Activated naive CD4-positive, alpha-beta T cell treated with anti-CD3 and anti-CD28 coated beads, Interleukin-2, amount 10 ng/mL, durations not matched to agents 7 days and 5 days (primary cell): Measurements from ENCODE around the gene NFATC2.
A peak's percentile ranks its signal among the peaks of the same experiment; 100 is the strongest.

ENCODE experiments used
- CTCF ChIA-PET: fragments of 350-600 bp; sonication (Branson Sonifier 250); formaldehyde crosslinking; loops from one replicate; lab custom pipeline; 2021; ENCODE audit warnings: antibody characterized with exemption; lab: Charles Lee
- DNase-seq: peaks from one replicate; pipeline ENCODE4 v3.0.0-alpha.2; 2020
- H3K27ac Mint-ChIP-seq: one replicate; pipeline ENCODE4 v1.8.0; 2021; ENCODE audit warnings: mild to moderate bottlenecking, moderate library complexity, mixed read lengths
- H3K27me3 Mint-ChIP-seq: one replicate; pipeline ENCODE4 v1.8.0; 2021; ENCODE audit warnings: mild to moderate bottlenecking, mixed read lengths
- H3K36me3 Mint-ChIP-seq: one replicate; pipeline ENCODE4 v1.8.0; 2021; ENCODE audit warnings: mixed read lengths
- H3K4me1 Mint-ChIP-seq: one replicate; pipeline ENCODE4 v1.8.0; 2021; ENCODE audit warnings: mixed read lengths
- H3K4me3 Mint-ChIP-seq: one replicate; pipeline ENCODE4 v1.8.0; 2021; ENCODE audit warnings: mild to moderate bottlenecking, moderate library complexity, mixed read lengths
- H3K9me3 Mint-ChIP-seq: one replicate; pipeline ENCODE4 v1.8.0; 2021; ENCODE audit warnings: mixed read lengths

The NFATC2 gene

GRCh38 chr20:51457533-51457932, 85.0 kb downstream of the NFATC2 start:
- Mint-ChIP-seq H3K36me3 (peaks cover 70% of the 10 kb centered on the region), H3K4me1 (peaks cover 3% of the 10 kb centered on the region), H3K4me3 (no peak overlapping the region), H3K27ac (no peak overlapping the region), H3K9me3 (peaks cover 4% of the 10 kb centered on the region), H3K27me3 (no peaks in the 10 kb centered on the region)
- no peak for DNase-seq
- CTCF ChIA-PET, result interaction anchor here (1.1 to 1.2 kb wide), 2 partner anchors 71 to 476 kb away, joined by 3 to 5 read pairs; no protein-coding TSS in a partner anchor

- H3K4me3 Mint-ChIP-seq, result no peak overlapping the region
- H3K9me3 Mint-ChIP-seq, result peaks cover 4% of the 10 kb centered on the region
- no peaks in the 10 kb centered on the region for H3K27me3 Mint-ChIP-seq
- no peak for DNase-seq
- H3K36me3 Mint-ChIP-seq, result peaks cover 75% of the 10 kb centered on the region
- peaks cover 3% of the 10 kb centered on the region for H3K4me1 Mint-ChIP-seq
- H3K27ac Mint-ChIP-seq, result peak overlapping the region; percentile 33
- CTCF ChIA-PET, result no interaction called here
These were observed 85.7 kb downstream of the NFATC2 start for GRCh38 chr20:51456511-51457509.

GRCh38 chr20:51454250-51454865, 88.2 kb downstream of the NFATC2 start:
- H3K36me3 Mint-ChIP-seq, result peaks cover 65% of the 10 kb centered on the region
- CTCF ChIA-PET, result interaction anchor here (1.9 kb wide), 1 partner anchor 68 kb away, joined by 5 read pairs; no protein-coding TSS in a partner anchor
- no peaks in the 10 kb centered on the region for H3K27me3 Mint-ChIP-seq
- H3K4me3 Mint-ChIP-seq, result no peak overlapping the region
- peaks cover 4% of the 10 kb centered on the region for H3K9me3 Mint-ChIP-seq
- H3K4me1 Mint-ChIP-seq, result peaks cover 3% of the 10 kb centered on the region
- no peak overlapping the region for H3K27ac Mint-ChIP-seq
- no peak for DNase-seq

GRCh38 chr20:51452734-51453365, 89.7 kb downstream of the NFATC2 start:
- H3K27ac Mint-ChIP-seq, result no peak overlapping the region
- peaks cover 63% of the 10 kb centered on the region for H3K36me3 Mint-ChIP-seq
- H3K4me1 Mint-ChIP-seq, result peaks cover 2% of the 10 kb centered on the region
- no peaks in the 10 kb centered on the region for H3K27me3 Mint-ChIP-seq
- H3K4me3 Mint-ChIP-seq, result no peak overlapping the region
- CTCF ChIA-PET, result interaction anchor here (0.7 to 1.9 kb wide), 2 partner anchors 66 to 67 kb away, joined by 3 to 5 read pairs; no protein-coding TSS in a partner anchor
- no peak for DNase-seq
- peaks cover 4% of the 10 kb centered on the region for H3K9me3 Mint-ChIP-seq

- H3K36me3 Mint-ChIP-seq, result peaks cover 63% of the 10 kb centered on the region
- no peak for DNase-seq
- peak overlapping the region; percentile 51 for H3K27ac Mint-ChIP-seq
- peaks cover 2% of the 10 kb centered on the region for H3K4me1 Mint-ChIP-seq
- H3K4me3 Mint-ChIP-seq, result no peak overlapping the region
- CTCF ChIA-PET, result no interaction called here
- peaks cover 4% of the 10 kb centered on the region for H3K9me3 Mint-ChIP-seq
- no peaks in the 10 kb centered on the region for H3K27me3 Mint-ChIP-seq
These were observed 90.4 kb downstream of the NFATC2 start for GRCh38 chr20:51452091-51452613.

GRCh38 chr20:51451484-51451883, 91.0 kb downstream of the NFATC2 start:
- peaks cover 4% of the 10 kb centered on the region for H3K9me3 Mint-ChIP-seq
- DNase-seq, result no peak
- CTCF ChIA-PET, result no interaction called here
- peaks cover 2% of the 10 kb centered on the region for H3K4me1 Mint-ChIP-seq
- H3K4me3 Mint-ChIP-seq, result no peak overlapping the region
- peaks cover 63% of the 10 kb centered on the region for H3K36me3 Mint-ChIP-seq
- H3K27me3 Mint-ChIP-seq, result no peaks in the 10 kb centered on the region
- peak overlapping the region; percentile 33 for H3K27ac Mint-ChIP-seq

- H3K4me1 Mint-ChIP-seq, result peaks cover 2% of the 10 kb centered on the region
- no peak overlapping the region for H3K4me3 Mint-ChIP-seq
- DNase-seq, result no peak
- H3K27me3 Mint-ChIP-seq, result no peaks in the 10 kb centered on the region
- CTCF ChIA-PET, result no interaction called here
- peaks cover 4% of the 10 kb centered on the region for H3K9me3 Mint-ChIP-seq
- H3K36me3 Mint-ChIP-seq, result peaks cover 66% of the 10 kb centered on the region
- H3K27ac Mint-ChIP-seq, result no peak overlapping the region
These were observed 91.5 kb downstream of the NFATC2 start for GRCh38 chr20:51450984-51451383.

GRCh38 chr20:51450221-51450712, 92.3 kb downstream of the NFATC2 start:
- Mint-ChIP-seq H3K9me3 (peaks cover 4% of the 10 kb centered on the region), H3K4me1 (peaks cover 3% of the 10 kb centered on the region), H3K27ac (peak overlapping the region; percentile 38), H3K4me3 (no peak overlapping the region), H3K36me3 (peaks cover 68% of the 10 kb centered on the region), H3K27me3 (no peaks in the 10 kb centered on the region)
- CTCF ChIA-PET, result no interaction called here
- no peak for DNase-seq

GRCh38 chr20:51449498-51450220, 92.9 kb downstream of the NFATC2 start:
- Mint-ChIP-seq H3K36me3 (peaks cover 67% of the 10 kb centered on the region), H3K9me3 (peaks cover 4% of the 10 kb centered on the region), H3K4me1 (peaks cover 8% of the 10 kb centered on the region), H3K27me3 (no peaks in the 10 kb centered on the region), H3K4me3 (no peak overlapping the region), H3K27ac (no peak overlapping the region)
- no peak for DNase-seq
- CTCF ChIA-PET, result no interaction called here

- Mint-ChIP-seq H3K4me3 (no peak overlapping the region), H3K27me3 (no peaks in the 10 kb centered on the region), H3K27ac (no peak overlapping the region), H3K4me1 (peaks cover 12% of the 10 kb centered on the region), H3K36me3 (peaks cover 64% of the 10 kb centered on the region), H3K9me3 (no peaks in the 10 kb centered on the region)
- no peak for DNase-seq
- CTCF ChIA-PET, result no interaction called here
These were observed 94.8 kb downstream of the NFATC2 start for GRCh38 chr20:51447765-51448148.

- no peak overlapping the region for H3K4me3 Mint-ChIP-seq
- no peaks in the 10 kb centered on the region for H3K27me3 Mint-ChIP-seq
- H3K36me3 Mint-ChIP-seq, result peaks cover 60% of the 10 kb centered on the region
- peaks cover 12% of the 10 kb centered on the region for H3K4me1 Mint-ChIP-seq
- CTCF ChIA-PET, result no interaction called here
- H3K9me3 Mint-ChIP-seq, result no peaks in the 10 kb centered on the region
- no peak for DNase-seq
- H3K27ac Mint-ChIP-seq, result no peak overlapping the region
These were observed 95.3 kb downstream of the NFATC2 start for GRCh38 chr20:51447097-51447764.

GRCh38 chr20:51446656-51447055, 95.9 kb downstream of the NFATC2 start:
- Mint-ChIP-seq H3K4me3 (no peak overlapping the region), H3K9me3 (no peaks in the 10 kb centered on the region), H3K4me1 (peaks cover 12% of the 10 kb centered on the region), H3K27me3 (no peaks in the 10 kb centered on the region), H3K36me3 (peaks cover 59% of the 10 kb centered on the region), H3K27ac (no peak overlapping the region)
- CTCF ChIA-PET, result no interaction called here
- no peak for DNase-seq

- H3K36me3 Mint-ChIP-seq, result peaks cover 60% of the 10 kb centered on the region
- peaks cover 13% of the 10 kb centered on the region for H3K4me1 Mint-ChIP-seq
- no peak overlapping the region for H3K27ac Mint-ChIP-seq
- H3K9me3 Mint-ChIP-seq, result no peaks in the 10 kb centered on the region
- no peaks in the 10 kb centered on the region for H3K27me3 Mint-ChIP-seq
- CTCF ChIA-PET, result no interaction called here
- no peak for DNase-seq
- H3K4me3 Mint-ChIP-seq, result no peak overlapping the region
These were observed 96.3 kb downstream of the NFATC2 start for GRCh38 chr20:51446230-51446629.
